Panc1 (cell line): ENCODE results near the gene MPP2. TPM values are rescaled to one million over a fixed set of nuclear protein-coding genes. Genes with fewer than 3 reads are reported as not detected.

ENCODE experiments used
- ATAC-seq: fragments of 200-7000 bp; cut with Tn5 transposase; 2 replicates; pipeline ENCODE4 v1.9.1; 2020; ENCODE audit warnings: mild to moderate bottlenecking, moderate library complexity
- BruUV-seq: library from RNA; stranded (reverse); fragments of 400-500 nt; replicated peaks from 2 replicates; lab custom pipeline; 2021; lab: Mats Ljungman, UMichigan
- CTCF ChIA-PET: fragments of 300-600 bp; sonication (Branson Sonifier 250); formaldehyde crosslinking; loops from one replicate; lab custom pipeline; 2022; ENCODE audit warnings: antibody characterized with exemption; lab: Charles Lee
- POLR2A ChIA-PET: fragments of 300-600 bp; sonication (Branson Sonifier 250); formaldehyde crosslinking; loops from one replicate; lab custom pipeline; 2022; ENCODE audit warnings: antibody characterized with exemption; lab: Charles Lee
- DNase-seq: peaks from one replicate; pipeline ENCODE4 v3.0.0-alpha.2; 2010; ENCODE audit warnings: low read depth, low spot score
- H3K27ac ChIP-seq: 2 replicates; pipeline ENCODE4 v1.5.1; 2011; ENCODE audit warnings: mild to moderate bottlenecking, low read length, inconsistent platforms
- H3K27me3 ChIP-seq: fragments of 200-500 bp; sonication (Bioruptor generic); 2 replicates; pipeline ENCODE4 v1.6.0; 2014; ENCODE audit warnings: low read length, inconsistent platforms; ENCODE audit not compliant: control insufficient read depth, insufficient read depth
- H3K36me3 ChIP-seq: fragments of 200-500 bp; sonication (Bioruptor generic); 2 replicates; pipeline ENCODE4 v1.5.1; 2014; ENCODE audit warnings: inconsistent platforms, mild to moderate bottlenecking, low read length, moderate library complexity; ENCODE audit not compliant: control insufficient read depth, insufficient read depth
- H3K4me1 ChIP-seq: 2 replicates; pipeline ENCODE4 v1.5.1; 2011; ENCODE audit warnings: inconsistent platforms, mild to moderate bottlenecking, low read length, moderate library complexity; ENCODE audit not compliant: control insufficient read depth, insufficient read depth
- H3K4me3 ChIP-seq, 2 experiments: 2 replicates each; pipeline ENCODE4 v1.5.1; 2011 to 2012; ENCODE audit warnings: low read depth in 2 of 2, low read length in 2 of 2, mild to moderate bottlenecking in 2 of 2, inconsistent platforms in 1 of 2, moderate library complexity in 1 of 2
- H3K9me3 ChIP-seq: fragments of 200-500 bp; sonication (Bioruptor generic); 2 replicates; pipeline ENCODE4 v1.5.1; 2014; ENCODE audit warnings: low read depth, mild to moderate bottlenecking, inconsistent platforms, low read length, moderate library complexity; ENCODE audit not compliant: control insufficient read depth, insufficient read depth
- CTCF ChIP-seq: fragments of 450-650 bp; IDR thresholded peaks from 2 replicates; pipeline ENCODE4 v1.5.1; 2017; ENCODE audit warnings: mild to moderate bottlenecking
- POLR2AphosphoS5 ChIP-seq: IDR thresholded peaks from 2 replicates; pipeline ENCODE4 v1.6.1; 2012; ENCODE audit warnings: mild to moderate bottlenecking, low read depth, low read length, moderate library complexity
- REST ChIP-seq, 2 experiments: IDR thresholded peaks; 2 replicates each; pipeline ENCODE4 v1.6.1; 2011 to 2012; ENCODE audit warnings: low read depth in 2 of 2, control low read depth in 1 of 2, low read length in 1 of 2, mild to moderate bottlenecking in 1 of 2, moderate library complexity in 1 of 2; ENCODE audit not compliant: insufficient read depth in 1 of 2
- SIN3A ChIP-seq: IDR thresholded peaks from 2 replicates; pipeline ENCODE4 v1.6.1; 2012; ENCODE audit warnings: low read depth, mild to moderate bottlenecking, low read length, moderate library complexity, borderline replicate concordance; ENCODE audit not compliant: insufficient read depth
- TCF7L2 ChIP-seq: IDR thresholded peaks from 2 replicates; pipeline ENCODE4 v1.6.1; 2011; ENCODE audit warnings: mild to moderate bottlenecking, low read depth, low read length, inconsistent platforms
- in situ Hi-C: cut with HindIII; loops from 2 replicates; pipeline ENCODE4 v1.10.0; 2016; ENCODE audit warnings: low sequenced_read_pairs, low pct_unique_long_range_greater_than_20kb
- intact Hi-C: fragments of 100-400 bp; cut with micrococcal nuclease; formaldehyde crosslinking; loops from one replicate; pipeline ENCODE4 v1.10.0; 2022; ENCODE audit not compliant: unreplicated experiment
- total RNA-seq: library from RNA; stranded (reverse); gene quantifications from one replicate; pipeline ENCODE4 v1.2.1, GENCODE V29; 2021; ENCODE audit not compliant: unreplicated experiment

Gene MPP2
- total RNA-seq, 1 experiment from 2014 or later = 3.5 TPM

- no peak for TF ChIP-seq POLR2AphosphoS5
- TF ChIP-seq SIN3A = no peak
- no peak for TF ChIP-seq TCF7L2
- TF ChIP-seq CTCF = no peak
- no peak for TF ChIP-seq REST (IDR thresholded peaks at IDR 0.05; ENCODE audit: insufficient read depth in 1 of 2, low read depth in 2 of 2, low read length in 1 of 2)
- in situ Hi-C loops (no loop called here), intact Hi-C loops (no loop called here)
- peaks cover under 1% of the 10 kb centered on the region; the same call in 1 of the 2 replicates for H3K4me1 ChIP-seq
- ChIA-PET POLR2A (no interaction called here), CTCF (no interaction called here)
- DNase-seq = no peak
- peaks cover 3% of the 10 kb centered on the region; the same call in 1 of the 2 replicates for H3K27me3 ChIP-seq
- no peak for ATAC-seq
- no TSS peak for BruUV-seq
- H3K9me3 ChIP-seq = no peaks in the 10 kb centered on the region
- H3K4me3 ChIP-seq = no peak overlapping the region
- no peaks in the 10 kb centered on the region for H3K36me3 ChIP-seq
- no peak overlapping the region for H3K27ac ChIP-seq
Measured at GRCh38 chr17:43912635-43913304, 5.4 kb upstream of the MPP2 start.

- no TSS peak for BruUV-seq
- Histone ChIP-seq H3K36me3 (no peaks in the 10 kb centered on the region; the same call in 1 of the 2 replicates), H3K4me3 (no peak overlapping the region), H3K27me3 (peaks cover 3% of the 10 kb centered on the region; the same call in 1 of the 2 replicates), H3K4me1 (peaks cover 7% of the 10 kb centered on the region), H3K27ac (no peak overlapping the region), H3K9me3 (no peaks in the 10 kb centered on the region)
- POLR2A ChIA-PET = no interaction called here
- no peak for ATAC-seq
- CTCF ChIA-PET = no interaction called here
- intact Hi-C loops = no loop called here
- DNase-seq = no peak
- no peak for TF ChIP-seq POLR2AphosphoS5
- TF ChIP-seq REST (IDR thresholded peaks at IDR 0.05; ENCODE audit: insufficient read depth in 1 of 2, low read depth in 2 of 2, low read length in 1 of 2) = no peak
- no peak for TF ChIP-seq CTCF
- TF ChIP-seq SIN3A = no peak
- TF ChIP-seq TCF7L2 = no peak
- in situ Hi-C loops = no loop called here
Measured at GRCh38 chr17:43911904-43912303, 4.6 kb upstream of the MPP2 start.
